Measurements from ENCODE around the gene WDR26.
"Not testable (repeated sequence)": the region's sequence is repeated elsewhere in the genome, so short reads cannot be mapped to it uniquely, and the experiment has no call there.

The WDR26 gene

DNA sequence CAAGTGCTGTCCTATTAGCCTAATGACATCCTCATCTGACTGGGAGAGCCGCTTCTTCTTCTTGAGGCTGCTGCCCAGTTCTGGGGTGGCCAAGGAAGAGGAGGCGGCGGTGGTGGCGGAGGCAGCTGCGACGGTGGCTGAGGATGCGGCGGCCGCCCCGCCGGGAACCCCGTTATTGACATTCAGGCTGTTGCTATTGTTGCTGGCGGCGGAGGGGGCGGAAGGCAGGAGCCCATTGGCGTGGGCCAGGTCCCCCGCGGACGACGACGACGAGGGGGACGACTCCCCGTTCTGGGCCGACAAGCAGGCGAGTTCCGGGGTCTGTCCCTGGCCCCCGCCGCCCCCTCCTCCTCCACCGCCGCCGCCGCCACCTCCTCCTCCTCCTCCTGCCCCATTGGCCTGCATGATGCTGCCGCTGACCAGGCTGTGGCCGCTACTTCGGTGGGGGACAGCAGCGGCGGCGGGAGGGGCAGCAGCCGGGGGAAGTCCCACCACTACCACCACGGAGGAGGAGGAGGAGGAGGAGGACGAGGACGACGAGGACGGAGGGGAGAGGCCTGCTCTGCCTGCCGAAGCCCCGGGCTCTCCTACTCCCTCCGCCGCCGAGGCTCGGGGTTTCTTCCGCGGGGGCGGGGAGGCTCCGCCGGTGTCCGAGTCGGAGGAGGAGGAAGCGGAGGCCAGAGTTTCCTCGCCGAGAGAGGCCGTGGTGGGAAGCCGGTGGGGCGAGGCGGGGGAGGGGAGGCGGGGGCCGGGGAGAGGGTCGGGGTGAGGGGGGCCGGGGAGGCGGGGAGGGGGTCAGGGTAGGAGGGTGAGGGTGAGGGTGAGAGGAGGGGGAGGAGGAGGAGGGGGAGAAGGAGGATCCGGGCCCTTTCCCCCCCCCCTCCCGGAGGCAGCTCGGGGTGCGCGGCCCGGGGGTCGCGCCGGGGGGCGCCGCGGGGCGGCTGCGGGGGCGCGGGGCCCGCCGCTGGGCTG is 610 bp downstream of the WDR26 start:
- DNase-seq = peak; percentile 39 to 45

GRCh38 chr1:224433041-224433691 is 1.4 kb downstream of the WDR26 start:
- peak in 1 of 2 experiments; percentile 23 for DNase-seq

- DNase-seq = no peak
Measured at GRCh38 chr1:224432672-224433040, 1.9 kb downstream of the WDR26 start.

DNA sequence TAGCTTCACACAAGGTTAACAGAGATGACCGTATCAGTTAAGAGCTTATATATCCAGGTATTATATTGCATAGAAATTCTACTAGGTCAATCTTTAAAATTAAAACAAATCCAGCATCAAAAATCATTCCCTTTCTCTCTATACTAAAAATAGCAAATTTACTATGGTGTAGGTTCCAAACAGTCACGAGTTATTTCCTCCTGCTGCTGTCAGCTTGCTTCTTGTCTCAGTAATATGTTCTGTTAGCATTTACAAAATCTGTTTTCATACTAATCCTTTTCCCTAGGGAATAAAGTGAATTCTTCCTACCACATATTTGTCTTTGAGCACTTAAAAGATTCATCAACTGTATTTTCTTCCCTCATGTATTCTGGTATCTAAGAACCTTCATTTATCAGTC is 2.5 kb downstream of the WDR26 start:
- DNase-seq = no peak

GRCh38 chr1:224431726-224432125 is 2.9 kb downstream of the WDR26 start:
- no peak for DNase-seq

GRCh38 chr1:224430511-224431113 is 4.0 kb downstream of the WDR26 start:
- peak in 1 of 2 experiments; percentile 38 for DNase-seq

DNA sequence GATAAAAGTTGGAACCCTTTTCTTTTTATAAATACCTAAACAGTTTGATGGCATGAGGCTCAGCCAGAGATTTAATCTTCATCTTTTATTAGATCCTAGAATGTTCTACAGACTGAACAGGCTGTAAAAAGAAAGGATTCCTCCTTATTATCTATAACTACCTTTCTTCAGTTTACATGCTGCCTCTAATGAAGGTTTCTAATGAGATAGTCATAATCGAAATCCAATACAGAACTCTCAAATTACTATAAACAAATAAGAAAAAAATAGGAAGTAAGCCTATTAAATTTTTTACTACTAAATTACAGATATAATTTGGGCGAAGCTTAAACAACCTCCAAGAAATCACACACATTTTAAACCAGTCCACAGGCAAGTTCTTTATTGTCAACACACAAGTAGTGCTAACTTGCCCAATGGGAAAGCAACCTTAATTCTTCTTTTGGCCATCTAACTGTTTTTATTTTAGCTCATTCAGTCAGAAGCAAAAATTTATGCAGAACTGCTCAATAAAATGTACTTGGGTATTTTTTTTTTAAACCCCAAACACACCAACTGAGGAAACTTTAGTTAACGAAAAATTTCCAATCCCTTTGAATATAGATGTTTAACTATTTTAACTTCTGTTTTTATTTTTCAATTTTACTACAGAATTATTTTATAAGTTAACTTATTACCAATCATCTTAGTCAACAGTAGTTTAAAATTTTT is 4.8 kb downstream of the WDR26 start:
- DNase-seq = no peak

DNA sequence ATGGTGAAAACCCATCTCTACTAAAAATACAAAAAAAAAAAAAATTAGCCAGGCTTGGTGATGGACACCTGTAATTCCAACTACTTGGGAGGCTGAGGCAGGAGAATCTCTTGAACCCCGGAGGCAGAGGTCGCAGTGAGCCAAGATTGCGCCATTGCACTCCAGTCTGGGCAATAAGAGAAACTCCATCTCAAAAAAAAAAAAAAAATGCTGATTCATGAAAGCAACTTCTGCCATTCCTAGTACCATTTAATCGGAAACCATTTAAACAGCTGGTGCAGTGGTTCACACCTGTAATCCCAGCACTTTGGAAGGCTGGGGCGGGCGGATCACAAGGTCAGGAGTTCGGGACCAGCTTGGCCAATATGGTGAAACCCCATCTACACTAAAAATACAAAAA is 5.9 kb downstream of the WDR26 start:
- DNase-seq = not testable (repeated sequence)

GRCh38 chr1:224427346-224427745 is 7.3 kb downstream of the WDR26 start:
- DNase-seq = no peak

- not testable (repeated sequence) for DNase-seq
Measured at GRCh38 chr1:224426869-224427268, 7.7 kb downstream of the WDR26 start.

GRCh38 chr1:224425279-224425884 is 9.2 kb downstream of the WDR26 start:
- no peak for DNase-seq

DNA sequence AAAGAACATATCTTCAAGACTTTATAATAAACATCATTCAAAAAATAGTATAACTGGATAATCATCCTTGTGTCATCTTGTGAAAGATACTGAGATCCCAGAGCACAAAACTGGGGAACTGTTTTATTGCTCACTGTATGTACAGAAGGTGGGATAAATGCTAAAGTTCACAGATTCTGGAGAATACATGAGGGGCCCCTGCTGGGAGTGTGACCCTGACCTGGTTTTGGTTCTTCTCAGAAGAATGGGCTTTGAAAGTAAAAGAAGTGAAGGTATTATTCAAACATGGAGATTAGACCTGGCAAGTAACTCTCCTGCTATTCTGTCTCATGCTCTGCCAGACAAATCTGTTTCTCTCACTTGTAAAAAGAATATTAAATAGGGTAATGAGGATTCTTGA is 14.5 kb downstream of the WDR26 start:
- DNase-seq = no peak

- DNase-seq = no peak
Measured at GRCh38 chr1:224411766-224412165, 22.8 kb downstream of the WDR26 start.

DNA sequence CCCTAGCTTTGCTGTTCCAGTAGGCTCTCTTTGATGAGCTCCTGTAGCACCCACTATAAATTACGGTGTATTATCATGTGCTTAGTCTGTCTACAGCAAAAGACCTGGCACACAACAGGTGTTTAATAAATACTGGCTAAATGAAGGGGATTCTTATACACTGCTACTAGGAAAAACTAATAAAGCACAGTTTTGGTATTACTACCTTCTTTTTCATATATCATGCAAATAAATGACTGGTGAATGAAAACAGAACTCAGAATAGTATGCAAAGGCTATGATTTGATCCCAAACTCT is 26.4 kb downstream of the WDR26 start:
- no peak for DNase-seq

- DNase-seq = no peak
Measured at GRCh38 chr1:224407571-224408293, 26.9 kb downstream of the WDR26 start.

DNA sequence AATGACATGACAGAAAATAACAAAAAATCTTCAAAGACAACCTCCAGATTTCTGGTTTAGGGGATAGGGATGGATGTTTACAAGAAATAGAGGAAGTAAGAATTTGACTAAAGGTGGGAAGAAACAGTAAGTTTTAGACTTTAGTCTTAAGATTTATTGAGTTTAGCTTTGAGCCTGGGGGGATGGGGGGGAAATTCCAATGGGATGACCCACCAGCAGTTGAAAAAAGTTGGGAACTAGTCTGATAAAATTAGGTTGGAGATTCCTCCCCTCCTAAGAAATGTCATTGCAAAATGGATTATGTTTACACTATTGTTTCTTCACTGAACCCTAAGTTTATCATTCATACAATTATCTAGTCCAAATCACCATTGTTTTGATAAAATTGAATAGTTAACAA is 28.4 kb downstream of the WDR26 start:
- no peak for DNase-seq

GRCh38 chr1:224405604-224405970 is 29.0 kb downstream of the WDR26 start:
- DNase-seq = no peak

GRCh38 chr1:224404916-224405603 is 29.5 kb downstream of the WDR26 start:
- DNase-seq = no peak

GRCh38 chr1:224402472-224403036 is 32.0 kb downstream of the WDR26 start:
- DNase-seq = no peak

DNA sequence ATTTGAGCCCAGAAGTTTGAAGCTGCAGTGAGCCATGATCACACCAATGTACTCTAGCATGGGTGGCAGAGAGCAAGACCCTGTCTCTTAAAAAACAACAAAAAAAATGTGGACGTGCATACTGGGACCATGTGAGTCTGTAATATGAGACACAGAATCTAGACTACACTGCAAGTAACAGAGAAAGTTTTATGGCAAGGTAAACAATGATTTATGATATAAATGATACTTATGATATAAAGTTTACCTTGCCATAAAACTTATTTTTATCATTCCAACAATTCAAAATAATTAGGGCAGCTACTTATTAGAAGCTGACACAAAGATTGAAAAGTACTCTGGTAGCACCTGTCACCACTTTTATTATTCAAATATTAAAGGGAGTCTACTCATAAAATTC is 34.7 kb downstream of the WDR26 start:
- DNase-seq = no peak

DNA sequence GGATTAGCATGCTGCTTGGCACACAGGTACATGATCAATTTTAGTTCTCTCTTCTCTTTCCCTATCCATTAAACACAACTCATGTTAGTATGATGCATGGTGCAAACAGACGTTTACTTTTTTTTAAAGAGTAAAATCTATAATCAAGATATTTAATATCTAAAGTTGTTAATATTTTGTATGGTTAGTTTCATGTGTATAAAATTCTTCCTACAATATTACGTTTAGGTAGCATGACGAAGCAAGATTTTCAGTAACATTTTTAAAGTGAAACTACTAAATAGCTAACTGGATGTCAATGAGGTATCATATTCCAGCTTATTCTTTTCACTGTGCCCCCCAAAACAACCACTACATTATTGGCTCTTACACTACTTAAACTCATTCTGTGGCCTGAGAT is 41.3 kb downstream of the WDR26 start:
- DNase-seq = no peak

Measured in stimulated activated CD4-positive, alpha-beta T cell treated with anti-CD3 and anti-CD28 coated beads, Interleukin-4, amount 100 ng/mL, for 4 hours (primary cell).